HG03469 (cell line): Measurements from ENCODE around the gene STK17B.

Experiments
- ATAC-seq: cut with Tn5 transposase; IDR thresholded peaks from one replicate; pipeline ENCODE4 v1.9.1; 2021; ENCODE audit warnings: mild to moderate bottlenecking, moderate library complexity, moderate number of reproducible peaks; ENCODE audit not compliant: unreplicated experiment

The STK17B gene

DNA sequence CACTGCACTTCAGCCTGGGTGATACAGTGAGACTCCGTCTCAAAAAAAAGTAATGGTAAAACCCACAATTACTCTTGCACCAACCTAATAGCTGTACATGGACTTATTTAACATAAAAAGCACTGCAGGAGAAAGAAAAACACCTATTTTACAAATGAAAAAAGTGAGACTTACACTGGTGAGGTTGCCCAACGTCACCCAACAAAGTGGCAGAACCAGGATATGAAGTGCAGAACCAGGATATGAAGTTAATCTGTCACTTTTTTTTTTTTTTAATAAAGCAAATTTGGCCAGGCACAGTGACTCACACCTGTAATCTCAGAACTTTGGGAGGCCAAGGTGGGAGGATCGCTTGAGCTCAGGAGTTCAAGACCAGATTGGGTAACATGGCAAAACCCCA lies 13.5 kb upstream of the STK17B start:
- no peak for ATAC-seq

GRCh38 chr2:196183528-196184231 lies 12.3 kb upstream of the STK17B start:
- no peak for ATAC-seq

GRCh38 chr2:196183172-196183473 lies 11.7 kb upstream of the STK17B start:
- ATAC-seq, result no peak

DNA sequence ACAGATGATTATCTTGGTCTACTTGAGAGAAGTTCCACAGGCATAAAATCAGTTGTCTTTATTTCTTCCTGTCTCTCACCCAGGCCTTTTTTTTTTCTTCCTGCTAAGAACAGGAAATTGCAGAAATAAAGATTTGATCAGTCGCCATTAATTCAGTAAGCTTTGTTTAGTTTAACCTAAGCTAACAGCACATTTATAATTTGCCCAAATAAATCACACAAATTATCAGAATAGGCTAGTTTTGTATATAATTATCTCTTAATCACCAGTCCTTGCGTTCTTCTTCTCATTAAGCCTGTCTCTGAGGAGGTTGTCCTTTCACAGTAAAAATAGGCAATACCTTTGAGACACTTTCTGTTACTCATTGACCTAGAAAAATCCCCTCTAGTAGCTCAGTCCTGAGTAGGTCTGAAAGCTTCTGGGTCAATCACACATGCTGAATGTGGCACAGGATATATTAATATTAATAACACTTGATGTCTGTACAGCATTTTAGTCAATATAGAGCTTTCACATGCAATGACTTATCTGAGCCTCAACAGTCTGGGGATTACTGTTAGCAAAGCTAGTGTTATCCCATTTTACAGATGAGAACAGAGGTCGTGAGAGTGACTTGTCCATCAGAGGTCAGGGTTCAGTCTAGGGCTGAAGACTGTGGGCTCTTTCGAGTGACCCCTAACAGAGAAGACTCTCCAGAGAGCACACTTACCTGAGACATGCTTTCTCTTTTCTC lies 11.2 kb upstream of the STK17B start:
- ATAC-seq, result peak; percentile 86

DNA sequence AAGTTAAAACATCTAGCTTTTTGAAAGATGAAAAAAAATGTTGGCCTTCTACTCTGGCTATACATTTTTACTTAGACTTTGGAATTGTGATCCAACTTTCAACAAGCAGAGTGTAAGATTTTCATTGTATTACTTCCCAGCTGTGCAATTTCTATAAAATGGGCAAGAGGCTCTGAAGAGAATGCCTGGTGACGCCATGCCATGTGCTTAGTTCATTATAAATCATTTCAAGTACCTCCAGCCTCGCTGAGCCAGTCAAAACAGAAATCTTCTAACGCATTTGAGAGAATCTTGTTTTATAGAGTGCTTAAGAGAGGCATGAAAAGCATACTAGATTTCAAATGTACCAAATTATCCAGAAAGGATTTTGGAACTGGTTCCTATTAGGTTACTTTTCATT lies 10.1 kb upstream of the STK17B start:
- ATAC-seq, result no peak

- ATAC-seq, result no peak
Observed at GRCh38 chr2:196177124-196177523, 5.7 kb upstream of the STK17B start.

DNA sequence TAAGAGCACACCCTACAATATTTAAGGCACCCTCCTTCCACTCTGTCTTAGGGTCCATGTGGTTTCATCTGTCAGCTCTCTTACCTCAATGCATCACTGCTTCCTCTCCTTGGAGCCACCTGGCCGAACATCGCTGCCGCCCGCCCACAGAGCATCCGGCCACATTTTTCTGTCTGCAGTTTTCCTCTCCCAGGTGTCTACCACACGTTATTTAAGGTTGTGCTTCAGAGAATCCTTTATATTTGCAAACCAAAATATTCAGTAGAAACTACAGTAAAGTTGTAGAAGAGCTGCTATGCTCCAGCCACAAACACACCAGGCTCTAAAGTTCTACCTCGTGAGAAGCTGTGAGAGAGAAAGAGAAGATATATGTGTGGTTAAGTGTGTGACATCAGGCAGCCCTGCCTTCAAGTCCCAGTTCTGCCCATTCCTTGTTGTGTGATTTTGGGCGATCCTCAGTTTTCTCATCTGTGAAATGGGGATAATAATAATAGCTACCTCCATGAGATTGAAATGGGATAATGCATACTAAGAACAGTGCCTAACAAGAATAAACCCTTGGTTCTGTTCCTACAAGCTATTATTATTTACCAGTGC lies 4.9 kb upstream of the STK17B start:
- ATAC-seq, result peak; percentile 51

- no peak for ATAC-seq
Observed at GRCh38 chr2:196174404-196174803, 3.0 kb upstream of the STK17B start.

- no peak for ATAC-seq
Observed at GRCh38 chr2:196173505-196173904, 2.1 kb upstream of the STK17B start.

DNA sequence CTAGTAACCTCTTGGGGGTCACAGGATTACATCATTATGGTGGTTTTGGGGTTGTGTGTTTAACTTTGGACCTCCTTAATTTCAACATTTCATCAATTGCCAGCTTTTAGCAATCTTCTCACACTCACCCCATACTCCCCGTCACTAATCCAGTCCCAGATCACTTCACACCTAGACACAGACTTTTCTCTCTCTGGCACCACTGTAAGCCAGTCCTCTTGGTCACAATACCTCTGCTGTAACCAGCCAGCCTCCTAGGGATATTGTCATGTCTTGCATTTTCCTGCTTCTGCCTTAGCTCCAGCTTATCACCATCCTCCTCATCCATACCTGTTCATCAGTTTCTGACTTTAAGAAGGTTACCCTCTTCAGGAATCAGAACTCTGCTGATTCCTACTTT lies 1.6 kb upstream of the STK17B start:
- ATAC-seq, result no peak

- ATAC-seq, result no peak
Observed at GRCh38 chr2:196171946-196172345, 568 bp upstream of the STK17B start.

- ATAC-seq, result no peak
Observed at GRCh38 chr2:196170606-196171247, 651 bp downstream of the STK17B start.

DNA sequence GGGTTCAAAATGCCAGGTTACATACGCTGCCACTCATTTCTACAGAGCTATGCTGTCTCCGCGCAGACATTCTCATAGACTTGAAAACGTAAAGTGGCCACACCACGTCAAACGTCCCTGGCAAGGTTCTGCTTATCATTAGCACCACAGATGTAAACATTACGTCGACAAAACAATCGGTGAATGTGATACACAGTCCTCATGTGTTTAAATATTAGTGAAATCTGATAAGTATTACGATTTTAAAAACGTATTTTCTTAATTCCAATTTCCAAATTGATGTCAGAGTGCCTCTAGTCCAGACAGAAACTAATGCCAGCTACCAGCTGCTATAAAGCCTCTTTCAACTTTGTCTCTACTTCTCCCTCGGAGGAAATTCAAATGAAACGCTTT lies 1.2 kb downstream of the STK17B start:
- ATAC-seq, result peak; percentile 24

DNA sequence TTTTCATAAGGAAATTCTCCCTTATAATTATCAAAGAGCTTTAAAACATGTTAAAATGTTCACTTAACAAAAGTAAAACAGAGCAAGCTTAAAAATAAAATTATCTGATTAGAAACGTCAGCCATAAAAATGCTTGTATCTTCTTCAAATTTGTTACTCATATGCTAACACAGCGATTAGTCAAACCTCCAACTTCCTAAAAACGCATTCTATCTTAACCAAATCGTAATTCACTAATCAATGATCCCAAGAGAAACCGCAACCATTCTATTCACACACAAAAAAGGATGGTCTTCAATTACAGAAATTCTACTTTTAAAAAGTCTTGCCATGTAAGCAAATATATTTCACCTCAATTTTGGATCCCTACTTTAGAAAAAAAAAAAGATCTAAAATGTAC lies 1.9 kb downstream of the STK17B start:
- no peak for ATAC-seq

DNA sequence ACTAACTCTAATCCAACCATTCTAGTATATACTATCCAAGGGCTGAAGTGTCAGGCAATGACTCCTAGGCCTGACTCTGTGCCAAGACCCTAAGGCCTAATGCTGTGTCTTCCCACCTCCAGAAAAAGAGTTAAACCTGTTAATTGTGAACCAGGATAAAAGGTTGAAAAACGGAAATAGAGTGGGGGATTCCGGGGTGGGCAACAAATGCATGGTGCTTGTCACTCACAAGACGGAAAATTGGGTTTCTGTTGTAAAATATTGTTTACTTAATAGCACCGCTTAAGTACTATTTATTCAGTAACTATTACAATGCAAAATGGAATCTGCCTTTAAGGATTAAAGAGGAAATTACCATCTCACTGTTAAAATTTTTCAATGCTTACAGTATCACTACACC lies 3.2 kb downstream of the STK17B start:
- ATAC-seq, result no peak

DNA sequence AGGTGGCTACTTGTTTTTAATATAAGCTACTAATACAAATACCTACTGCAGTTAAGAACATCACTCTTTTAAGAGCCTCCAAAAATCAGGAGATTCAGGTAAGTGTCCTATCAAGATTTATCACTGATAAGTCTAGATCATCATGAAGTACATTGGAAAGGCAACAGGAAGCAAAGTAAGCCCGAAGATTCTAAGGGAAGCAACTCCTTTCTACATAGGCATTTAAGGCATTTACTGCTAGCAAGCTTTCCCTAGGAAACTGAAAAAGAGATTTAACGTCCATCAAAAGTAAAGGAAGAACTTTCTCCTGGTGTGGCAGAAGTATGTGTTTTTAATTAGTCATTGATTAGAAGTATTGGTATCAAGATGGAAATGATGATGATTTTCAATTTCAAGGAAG lies 3.7 kb downstream of the STK17B start:
- ATAC-seq, result no peak

DNA sequence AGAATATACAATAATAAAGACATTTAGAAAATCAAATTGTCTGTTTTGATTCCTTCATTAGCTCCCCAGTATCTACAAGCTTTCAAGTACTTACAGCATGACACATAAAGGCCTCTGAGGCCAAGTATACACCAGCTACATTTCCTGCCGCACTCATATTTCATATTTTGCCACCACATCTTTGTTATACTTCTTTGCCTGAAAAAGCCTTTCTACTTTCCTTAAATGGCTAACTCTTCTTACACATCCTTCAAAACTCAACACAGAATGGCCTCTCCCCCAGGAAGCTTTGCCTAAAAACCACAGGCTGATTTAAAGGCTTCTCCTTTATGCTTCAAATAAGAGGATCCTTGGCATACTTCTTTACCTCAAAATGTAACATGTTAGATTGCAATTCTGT lies 4.5 kb downstream of the STK17B start:
- ATAC-seq, result no peak

- ATAC-seq, result no peak
Observed at GRCh38 chr2:196165016-196165415, 6.4 kb downstream of the STK17B start.

GRCh38 chr2:196163285-196163684 lies 8.1 kb downstream of the STK17B start:
- no peak for ATAC-seq

DNA sequence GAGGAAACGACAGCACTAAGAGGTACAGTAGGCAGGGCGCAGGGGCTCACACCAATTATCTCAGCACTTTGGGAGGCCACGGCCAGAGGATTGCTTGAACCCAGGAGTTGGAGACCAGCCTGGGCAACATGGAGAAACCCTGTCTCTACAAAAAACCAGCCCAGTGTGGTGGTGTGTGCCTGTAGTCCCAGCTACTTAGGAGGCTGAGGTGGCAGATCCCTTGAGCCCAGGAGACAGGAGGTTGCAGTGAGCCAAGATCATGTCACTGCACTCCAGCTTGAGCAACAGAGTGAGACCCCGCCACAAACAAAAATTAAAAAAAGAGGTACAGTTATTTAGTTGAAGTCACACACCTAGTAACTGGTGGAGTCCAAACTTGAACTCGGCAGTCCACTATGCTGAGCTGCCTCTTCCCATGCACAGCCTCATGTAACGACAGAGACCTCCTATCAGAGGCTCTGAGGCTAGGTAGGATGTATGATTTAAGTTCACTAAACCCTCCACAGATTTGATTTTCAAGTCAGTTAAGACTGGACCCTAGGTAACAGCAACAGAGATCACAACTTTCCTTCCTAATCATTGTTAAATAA lies 8.7 kb downstream of the STK17B start:
- no peak for ATAC-seq

DNA sequence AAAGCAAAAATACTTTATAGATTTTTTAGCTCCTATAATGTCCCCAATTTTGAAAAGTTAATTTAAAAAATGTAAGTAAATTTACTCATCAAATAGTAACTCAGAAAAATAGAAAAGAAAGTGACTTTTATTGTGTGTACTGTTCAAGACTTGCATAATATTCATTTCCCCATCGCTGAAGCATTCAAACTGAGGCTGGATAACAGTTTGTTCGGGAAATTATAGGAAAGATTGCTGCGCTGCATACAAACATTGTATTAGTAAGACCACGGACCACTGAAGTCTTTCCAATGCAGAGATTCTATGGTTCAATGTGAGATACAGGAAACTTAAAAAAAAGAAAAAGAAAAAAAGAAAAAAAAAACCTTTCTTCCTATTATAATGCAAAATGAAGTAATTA lies 10.4 kb downstream of the STK17B start:
- no peak for ATAC-seq

DNA sequence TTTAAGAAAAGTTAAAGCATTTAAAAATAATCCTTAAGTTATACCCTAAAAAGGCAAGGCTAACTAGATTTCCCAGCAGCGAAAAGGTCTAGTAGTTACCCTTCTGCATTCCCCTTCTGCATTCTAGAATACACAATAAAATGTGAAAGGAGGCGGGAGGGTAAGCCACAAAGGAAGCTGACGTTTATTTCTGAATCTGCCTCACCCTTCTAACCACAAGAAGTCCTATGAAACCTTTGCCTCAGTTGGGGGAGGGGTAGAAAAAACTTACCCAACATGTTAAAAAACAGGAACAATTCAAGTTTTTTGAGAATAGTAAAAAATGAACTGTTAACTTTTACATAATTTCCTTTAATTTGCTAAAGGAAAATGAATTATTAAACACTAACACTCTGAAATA lies 11.3 kb downstream of the STK17B start:
- ATAC-seq, result peak; percentile 58
